HG03175 (cell line): ENCODE results near the gene ELMO1.
"Not testable (repeated sequence)": the region's sequence is repeated elsewhere in the genome, so short reads cannot be mapped to it uniquely, and the experiment has no call there.

Experiments
- ATAC-seq: cut with Tn5 transposase; IDR thresholded peaks from one replicate; pipeline ENCODE4 v1.9.1; 2021; ENCODE audit warnings: mild to moderate bottlenecking, moderate library complexity; ENCODE audit not compliant: unreplicated experiment

The ELMO1 gene

DNA sequence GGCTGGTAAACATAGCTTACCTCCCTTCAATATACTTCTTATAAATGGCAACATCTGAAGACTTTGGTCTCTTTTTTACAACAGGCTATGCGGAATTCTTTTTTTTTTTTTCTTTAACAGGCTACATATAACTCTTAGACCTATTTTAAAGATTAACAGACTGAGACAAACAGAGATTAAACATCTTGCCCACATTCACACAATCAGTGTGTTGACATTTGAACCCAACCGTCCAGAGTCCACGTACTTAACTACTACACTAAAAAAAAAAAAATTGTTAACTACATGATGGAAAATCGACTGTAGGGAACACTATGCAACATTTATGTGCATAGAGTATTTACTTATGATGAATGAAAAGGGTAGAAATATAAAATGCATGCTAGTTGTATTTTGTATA, 298.5 kb downstream of the ELMO1 start:
- no peak for ATAC-seq

DNA sequence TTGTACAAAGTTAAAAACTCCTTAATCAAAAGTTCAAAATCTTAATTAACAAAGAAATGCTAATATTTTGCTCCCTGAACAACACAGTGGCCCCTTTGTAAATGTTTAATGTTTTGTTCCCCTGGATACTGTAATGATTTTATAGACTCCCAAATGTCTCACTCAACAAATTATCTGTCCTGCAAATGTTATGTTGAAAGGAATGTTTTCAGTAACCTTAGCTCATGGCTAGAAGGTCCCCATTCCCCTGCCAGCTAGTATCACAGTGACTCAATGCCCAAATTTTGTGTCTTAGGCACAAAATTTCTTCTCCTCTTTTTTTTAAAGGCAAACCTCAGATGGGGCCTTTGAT, 298.9 kb downstream of the ELMO1 start:
- no peak for ATAC-seq

DNA sequence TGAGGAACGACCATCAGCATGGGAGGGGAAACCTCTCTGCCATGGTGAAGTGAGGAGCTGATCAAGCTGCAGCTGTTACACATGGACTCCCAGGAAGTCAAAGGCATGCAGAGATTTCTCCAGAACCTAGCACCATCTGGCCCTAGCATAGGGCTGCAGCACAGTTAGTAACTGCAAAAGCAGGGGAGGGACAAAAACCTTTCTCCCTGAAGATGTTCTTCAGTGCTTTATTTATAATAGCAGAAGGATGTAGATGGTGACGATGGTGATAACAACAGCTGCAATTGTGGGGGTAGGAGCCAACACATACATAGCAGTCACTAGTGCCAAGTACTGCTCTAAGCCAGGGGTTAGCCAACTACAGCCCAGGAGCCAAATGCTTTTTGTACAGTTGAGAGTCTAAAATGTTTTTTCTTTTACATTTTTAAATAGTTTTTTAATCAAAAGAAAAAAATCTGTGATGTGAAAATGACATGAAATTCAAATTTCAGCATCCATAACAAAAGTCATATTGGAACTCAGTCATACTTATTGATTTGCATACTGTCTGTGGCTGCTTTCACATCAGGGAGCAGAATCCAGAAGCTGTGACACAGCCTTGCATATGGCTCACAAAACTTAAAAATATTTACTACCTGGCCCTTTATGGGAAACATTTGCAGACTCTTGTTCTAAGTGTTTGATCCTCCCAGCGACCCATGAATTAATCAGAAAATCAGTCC, 299.5 kb downstream of the ELMO1 start:
- no peak for ATAC-seq

DNA sequence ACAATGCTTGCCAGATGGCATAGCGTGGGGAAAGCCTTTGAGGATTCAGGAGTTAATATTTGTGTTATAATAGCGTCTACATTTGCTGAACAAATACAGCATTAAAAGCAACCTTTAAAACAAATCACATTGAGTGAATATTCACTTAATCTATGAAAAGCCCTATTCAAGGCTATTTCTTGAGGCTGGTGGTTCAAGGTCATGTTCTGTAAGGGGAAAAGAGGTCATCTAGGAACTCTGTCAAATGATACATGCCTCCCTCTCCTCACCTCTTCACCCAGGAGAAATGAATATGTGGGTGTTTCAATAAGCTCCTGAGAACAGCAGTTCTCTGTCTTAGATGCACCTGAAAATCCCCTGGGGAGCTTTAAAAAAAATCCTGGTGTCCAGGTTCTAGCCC, 303.0 kb downstream of the ELMO1 start:
- no peak for ATAC-seq

DNA sequence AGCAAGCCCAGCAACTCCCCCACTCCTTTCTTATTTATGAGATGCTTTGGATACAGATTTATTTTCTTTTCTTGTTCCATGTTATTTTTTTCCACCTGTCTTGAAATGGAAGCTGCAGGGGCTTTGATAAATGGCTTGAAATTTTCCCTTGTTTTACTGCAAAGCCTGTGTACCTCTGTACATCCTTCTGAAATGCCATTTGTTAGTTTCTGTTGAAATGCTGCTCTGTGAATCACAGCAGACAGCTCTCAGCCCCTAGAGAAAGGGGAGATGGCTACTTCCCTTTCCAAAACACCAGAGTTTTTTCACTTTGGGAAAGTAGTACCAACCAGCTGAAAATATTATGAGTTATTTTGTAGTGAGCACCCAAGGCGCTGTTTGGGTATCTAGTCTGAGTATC, 304.2 kb downstream of the ELMO1 start:
- ATAC-seq, result no peak

DNA sequence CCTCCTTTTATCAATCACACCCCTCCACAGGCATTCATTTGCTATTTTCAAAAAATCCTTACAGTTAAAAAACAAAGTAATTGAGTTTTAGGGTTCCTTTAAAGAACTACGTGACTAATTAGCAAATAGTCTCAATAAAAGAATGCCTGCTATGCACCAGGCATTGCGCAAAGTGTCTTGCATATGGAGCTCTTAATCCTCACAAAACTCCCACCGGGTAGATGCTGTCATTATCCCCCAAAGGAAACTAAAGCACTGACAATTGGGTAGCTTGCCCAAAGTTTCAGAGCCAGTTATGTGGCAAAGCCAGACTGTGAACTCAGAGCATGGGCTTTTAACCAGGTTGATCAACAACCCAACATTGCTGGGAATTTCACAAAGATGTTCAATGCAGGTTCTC, 305.7 kb downstream of the ELMO1 start:
- no peak for ATAC-seq

DNA sequence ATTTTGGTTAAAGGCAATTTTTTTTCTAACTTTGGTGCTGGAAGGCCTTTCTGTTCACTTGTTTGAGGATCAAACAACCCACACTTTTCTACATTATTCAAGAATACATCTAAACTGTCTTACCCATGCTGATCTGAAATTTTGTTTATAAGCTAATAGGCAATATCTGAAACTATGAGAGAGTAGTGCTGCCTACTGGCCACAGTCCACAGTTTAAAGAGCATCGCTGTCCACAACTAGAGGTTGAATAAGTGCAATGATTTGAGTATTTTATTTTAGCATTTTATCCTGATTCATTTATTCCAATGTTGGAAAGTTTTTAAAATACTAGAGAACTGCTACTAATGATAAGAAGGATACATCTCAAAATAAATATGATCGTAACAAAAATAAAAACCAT, 306.9 kb downstream of the ELMO1 start:
- no peak for ATAC-seq

DNA sequence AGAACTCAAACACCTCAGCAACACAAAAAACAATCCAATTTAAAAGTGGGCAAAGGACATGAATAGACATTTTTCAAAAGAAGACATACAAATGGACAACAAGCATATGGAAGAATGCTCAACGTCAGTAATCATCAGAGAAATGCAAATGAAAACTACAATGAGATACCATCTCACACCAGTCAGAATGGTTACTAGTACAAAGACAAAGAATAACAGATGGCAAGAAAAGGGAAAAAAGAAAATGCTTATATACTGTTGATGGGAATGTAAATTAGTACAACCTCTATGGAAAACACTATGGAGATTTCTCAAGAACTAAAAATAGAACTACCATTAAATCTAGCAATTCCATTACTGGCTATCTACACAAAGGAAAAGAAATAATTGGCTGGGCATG, 314.8 kb downstream of the ELMO1 start:
- not testable (repeated sequence) for ATAC-seq

DNA sequence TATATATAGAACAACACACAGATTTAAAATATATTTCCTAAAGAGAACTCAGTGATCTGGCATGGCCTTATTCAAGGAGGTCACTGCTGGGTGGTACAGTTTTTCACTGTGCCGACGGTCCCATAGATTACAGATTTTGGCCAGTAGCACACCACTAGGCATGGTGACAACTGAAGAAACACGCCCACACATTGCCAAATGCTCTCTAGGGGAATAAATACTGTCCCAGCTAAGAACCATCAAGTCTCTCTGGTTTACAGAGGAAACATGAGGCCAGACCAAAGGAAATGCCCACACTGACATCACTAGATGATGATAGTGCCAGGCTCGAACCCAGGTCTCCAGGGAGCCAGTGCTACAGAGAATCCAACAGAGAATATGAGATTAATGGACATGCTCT, 316.8 kb downstream of the ELMO1 start:
- ATAC-seq, result no peak

DNA sequence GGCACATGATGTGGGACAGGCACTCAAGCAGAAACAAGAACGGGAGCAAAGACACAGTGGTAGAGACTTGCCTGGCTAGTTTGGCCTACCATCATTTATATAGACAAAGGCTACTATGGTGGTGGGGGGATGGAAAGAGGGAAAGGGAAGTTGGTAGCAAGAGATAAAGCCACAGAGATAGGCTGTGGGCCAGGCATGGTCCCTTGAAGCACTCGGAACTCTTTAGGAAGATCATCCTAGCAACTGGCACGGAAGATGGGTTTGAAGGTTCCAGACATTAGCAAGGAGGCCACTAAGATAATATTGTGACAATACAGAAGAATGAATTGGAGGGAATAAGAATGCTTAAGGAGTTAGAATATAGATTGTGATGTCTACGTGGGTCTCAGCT, 319.6 kb downstream of the ELMO1 start:
- no peak for ATAC-seq

DNA sequence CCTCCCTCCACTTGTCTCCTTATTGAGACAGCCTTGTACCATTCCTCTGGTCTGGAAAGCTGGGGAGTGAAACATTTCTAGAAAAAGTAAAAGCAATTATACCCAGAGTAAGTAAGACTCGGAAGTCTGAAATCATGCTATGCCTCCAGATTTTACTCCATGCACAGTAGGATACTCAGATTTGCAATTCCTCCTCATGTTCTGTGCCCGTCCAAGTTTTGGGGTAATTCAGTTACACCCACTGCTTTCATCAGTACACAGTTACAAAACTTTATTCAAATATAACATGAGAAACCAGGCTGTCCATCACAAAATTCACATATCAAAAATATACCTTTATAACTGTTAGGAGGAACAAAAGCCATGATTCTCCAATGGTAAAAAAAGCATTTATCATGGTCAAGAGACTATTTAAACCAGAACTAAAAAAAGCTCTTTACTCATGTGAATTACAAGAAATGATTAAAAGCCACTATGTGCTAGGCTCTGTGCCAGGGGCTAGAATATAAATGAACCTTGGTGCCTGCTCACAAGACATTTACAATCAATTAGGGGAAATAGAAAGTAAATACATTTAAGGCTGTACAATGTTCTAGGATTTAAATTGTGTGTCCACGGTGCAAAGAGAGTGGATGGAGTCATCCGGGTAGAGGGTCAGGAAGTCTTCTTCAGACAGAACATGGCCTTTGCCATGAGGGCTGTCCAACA, 320.2 kb downstream of the ELMO1 start:
- no peak for ATAC-seq

DNA sequence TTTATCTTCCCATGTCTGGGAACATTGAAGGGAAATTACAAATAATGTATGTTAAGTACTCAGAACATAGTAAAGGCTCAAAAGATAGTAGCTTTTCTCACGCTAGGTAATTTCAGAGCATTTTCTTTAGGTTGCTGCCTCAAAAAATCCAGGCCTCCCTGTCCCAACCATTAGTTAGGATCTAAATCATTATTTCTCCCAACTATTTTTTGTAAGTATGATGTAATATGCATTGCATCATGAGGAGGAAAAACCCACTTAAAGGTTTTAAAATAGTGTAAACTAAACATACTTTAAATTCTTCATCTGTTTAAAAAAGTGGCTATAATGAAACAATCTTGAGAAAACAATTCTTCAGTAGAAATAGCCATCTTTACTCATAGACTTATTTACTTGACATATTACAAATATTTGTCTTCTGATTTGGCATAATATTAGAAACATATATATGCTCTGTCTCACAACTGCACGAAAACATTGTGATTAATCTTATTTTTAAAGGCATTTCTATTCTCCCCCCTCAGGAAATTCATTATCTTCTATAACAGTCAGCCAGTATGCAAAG, 329.3 kb downstream of the ELMO1 start:
- no peak for ATAC-seq

DNA sequence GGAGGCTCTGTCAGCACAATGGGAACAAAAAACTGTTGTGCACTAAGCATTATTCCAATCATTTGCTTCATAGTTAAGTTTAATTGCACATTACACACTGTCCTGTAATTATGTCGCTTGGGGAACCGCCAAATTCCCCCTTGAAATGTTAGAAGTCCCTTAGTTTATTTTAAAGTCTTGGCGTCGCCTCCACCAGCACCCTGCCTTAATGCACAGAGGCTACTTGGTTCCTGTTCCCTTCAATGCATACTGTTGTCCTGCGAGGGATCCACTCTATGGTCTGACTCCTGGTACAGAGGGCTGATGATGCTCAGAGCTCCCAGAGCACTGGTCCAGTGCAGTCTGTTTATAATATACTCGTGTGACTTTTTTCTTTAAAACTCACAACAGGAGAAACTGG, 330.7 kb downstream of the ELMO1 start:
- no peak for ATAC-seq

DNA sequence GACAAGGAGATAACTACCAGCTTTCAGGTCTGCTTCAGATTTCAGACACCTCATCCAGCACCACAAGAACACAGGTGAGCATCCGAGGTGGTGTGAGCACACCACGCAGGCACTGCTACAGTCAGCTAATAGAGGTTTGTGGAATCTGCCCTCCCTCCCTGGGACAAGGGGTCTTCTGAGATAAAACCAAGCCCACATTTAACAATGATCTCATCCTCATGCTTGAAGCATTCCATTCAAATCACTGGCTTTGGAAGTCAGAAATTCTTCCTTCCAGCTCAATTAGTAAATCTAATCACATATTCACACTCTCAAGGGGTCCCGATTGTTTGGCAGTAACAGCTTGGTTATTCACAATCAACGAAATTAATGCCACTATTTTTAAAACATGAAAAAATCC, 331.4 kb downstream of the ELMO1 start:
- ATAC-seq, result no peak

DNA sequence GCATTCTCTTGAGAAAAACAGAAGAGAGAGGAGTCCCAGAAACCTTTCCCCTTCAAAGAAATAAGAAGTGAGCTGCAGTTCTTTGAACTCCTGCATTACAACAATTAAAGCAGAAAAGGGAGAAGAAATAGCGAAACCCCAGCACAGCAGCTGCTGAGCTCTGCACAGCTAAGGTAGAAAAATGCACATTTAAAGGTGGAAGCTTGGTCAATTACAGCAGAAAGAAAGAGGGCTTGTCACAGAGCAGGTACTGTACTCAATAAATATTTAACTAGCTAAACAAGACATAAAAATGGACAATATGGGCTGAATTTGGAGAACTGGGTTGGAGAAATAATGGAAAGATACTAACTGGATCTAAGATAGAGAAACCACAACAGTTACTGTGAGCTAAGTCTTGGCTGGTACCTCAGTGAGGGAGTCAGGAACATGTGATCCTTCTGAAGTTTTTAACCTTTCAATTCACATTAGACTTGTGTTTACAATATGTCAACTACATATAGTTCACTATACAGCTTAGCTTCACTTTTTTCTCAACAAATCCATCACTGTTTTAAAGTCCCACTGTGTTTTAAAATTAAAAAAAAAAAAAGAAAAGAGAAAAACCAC, 332.5 kb downstream of the ELMO1 start:
- no peak for ATAC-seq

DNA sequence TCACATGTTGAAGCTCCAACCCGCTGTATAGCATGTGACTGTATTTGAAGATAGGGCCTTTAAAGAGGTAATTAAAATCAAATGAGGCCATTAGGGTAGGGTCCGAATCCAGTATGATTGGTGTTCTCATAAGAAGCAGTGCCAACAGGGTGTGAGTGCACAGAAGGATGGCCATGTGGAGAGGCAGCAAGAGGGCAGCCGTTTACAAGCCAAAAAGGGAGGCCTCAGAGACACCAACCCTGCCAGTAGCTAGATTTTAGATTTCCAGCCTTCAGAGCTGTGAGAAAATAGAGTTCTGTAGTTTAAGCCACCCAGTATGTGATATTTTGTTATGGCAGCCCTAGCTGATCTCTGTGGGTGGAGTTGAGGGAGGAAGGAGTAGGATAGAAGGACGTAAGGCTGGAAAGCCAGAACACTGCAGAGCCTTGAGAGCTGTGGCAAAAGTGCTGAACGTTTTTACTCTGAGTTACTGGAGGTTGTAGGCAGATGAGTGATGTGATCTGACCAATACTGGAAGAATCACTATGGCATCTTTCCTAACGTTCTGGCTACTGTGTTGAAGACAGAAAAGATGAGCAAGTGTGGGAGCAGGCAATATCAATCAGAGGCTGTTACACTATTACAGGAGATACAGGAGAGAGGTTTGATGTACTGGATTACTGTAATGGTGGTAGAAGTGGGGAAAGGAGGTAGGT, 334.9 kb downstream of the ELMO1 start:
- ATAC-seq, result no peak

DNA sequence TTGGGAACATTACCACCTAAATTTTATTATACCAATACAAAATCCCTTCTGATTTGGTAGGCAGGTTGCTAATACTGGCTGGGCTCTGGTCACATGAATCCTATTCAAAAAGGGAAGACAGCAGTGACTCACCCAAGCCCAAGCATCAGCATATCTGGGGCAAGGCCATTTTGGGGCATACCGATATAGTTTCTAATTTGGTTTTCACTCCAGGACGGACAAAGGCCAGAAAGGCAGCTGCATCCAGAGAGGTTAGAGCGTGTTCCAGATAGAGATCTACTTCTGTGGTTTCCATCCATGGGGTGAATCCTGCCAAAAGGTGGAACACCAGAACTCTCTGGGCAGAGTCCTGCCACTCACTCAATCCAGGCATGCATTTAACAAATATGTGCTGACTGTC, 335.8 kb downstream of the ELMO1 start:
- no peak for ATAC-seq

DNA sequence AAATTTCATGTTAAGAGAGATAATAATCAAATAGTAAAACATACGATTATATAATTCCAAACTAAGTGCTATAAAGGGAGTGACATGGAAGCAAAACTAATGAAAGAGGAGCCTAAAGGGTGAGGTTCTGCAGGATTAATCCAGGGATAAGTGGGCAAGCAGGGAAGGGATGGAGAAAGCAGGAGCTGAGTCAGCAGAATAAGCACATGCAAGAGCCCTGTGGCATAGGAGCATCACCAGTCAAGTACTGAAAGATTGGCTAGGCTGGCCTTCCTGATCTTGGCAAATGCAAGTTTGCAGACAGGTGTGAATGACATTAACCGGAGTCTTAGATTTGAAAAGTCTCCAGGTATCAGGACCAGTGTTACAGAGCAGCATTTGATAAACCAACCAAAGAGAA, 336.4 kb downstream of the ELMO1 start:
- ATAC-seq, result no peak

DNA sequence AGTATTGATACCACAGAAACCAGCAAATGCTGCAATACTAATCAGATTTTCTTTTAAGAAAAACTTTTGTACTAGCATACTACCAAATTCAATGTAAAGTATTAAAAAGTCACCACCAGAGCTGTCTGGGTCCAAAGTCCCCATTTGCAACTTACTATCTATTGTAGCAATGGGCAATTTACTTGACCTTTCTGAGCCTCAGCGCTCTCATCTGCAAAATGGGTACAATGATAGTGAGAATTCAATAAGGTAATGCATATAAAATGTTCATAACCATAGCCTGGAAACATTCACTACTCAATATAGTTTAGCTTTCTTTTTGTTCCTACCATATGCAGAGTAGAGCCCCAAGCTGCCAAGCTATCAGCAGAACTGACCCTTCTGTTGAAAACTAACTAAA, 337.2 kb downstream of the ELMO1 start:
- ATAC-seq, result no peak

DNA sequence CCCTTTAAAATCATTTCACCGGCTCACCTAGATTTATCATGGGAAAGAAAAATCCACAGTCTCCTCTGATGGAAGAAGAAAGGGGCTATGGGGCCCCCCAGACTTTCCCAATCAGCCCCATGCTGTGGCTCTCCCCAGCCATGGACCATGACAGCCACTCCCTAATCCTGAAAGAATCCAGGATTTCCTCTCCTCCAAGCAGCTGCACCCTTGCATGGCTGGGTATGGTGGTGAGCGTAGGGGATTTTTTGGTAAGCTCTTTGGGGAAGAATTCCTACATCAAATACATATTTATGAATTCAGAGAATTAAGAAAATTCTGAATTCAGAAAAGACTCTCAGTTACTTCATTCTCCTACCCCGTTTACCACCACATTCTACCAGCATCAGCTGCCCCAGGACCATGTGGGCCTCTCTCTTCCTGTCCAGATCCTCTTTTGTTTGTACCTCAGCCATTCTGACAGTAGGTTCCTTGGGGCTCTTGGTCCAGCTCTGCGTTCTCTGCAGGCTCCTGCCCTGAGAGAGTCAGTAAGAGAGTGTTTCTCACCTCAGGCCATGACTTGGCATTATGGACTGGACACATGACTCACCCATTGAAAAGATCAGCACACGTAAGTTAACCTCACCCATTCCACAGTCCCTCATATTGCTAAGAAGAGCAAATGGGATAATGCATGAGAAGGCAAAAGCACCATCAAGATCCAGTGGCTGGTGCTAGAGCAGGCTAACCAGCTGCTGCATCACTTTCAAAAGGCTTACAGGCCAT, 337.8 kb downstream of the ELMO1 start:
- no peak for ATAC-seq

DNA sequence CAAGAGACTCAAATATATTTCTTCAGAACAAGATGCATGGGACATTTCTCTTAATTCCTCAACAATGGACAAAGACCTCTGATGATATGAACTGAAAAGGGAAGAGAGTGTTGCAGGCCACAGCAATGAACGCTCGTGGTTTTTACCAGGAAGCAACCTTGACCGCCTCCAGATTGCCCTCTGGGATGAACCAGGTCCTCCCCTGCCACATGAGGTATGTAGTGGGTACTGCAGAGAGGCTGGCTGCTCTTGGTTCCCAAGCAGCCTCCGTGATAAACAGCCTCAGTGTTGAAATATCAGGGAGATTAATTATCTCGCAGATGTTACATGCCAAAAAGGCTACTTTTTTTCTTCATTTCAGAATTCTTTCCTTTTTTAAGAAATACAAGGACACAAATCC, 338.8 kb downstream of the ELMO1 start:
- ATAC-seq, result no peak
